GM10847 (cell line): ENCODE data around the gene RANBP17.

Experiments
- POLR2A ChIP-seq: IDR thresholded peaks from 2 replicates; pipeline ENCODE4 v1.6.1; 2011; ENCODE audit not compliant: insufficient read length; ENCODE audit errors: extremely low read depth

Gene RANBP17

DNA sequence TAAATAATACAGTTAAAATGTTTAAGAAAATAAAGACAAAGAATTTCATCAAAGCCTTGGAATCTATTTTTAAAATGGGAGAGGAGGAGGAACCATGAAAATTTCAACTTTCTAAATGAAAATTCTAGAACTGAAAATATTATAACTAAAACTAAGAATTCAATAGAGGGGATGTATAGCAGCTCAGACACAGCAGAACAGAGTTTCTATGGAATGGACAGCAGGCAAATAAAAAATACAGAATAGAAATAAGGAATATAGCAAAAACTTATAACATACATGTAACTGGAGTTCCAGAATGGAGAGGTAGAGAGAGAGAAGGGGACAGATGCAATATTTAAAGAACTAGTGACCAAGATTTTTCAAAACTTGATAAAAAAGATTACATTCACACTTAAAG lies 1.4 kb upstream of the RANBP17 start:
- TF ChIP-seq POLR2A = no peak

DNA sequence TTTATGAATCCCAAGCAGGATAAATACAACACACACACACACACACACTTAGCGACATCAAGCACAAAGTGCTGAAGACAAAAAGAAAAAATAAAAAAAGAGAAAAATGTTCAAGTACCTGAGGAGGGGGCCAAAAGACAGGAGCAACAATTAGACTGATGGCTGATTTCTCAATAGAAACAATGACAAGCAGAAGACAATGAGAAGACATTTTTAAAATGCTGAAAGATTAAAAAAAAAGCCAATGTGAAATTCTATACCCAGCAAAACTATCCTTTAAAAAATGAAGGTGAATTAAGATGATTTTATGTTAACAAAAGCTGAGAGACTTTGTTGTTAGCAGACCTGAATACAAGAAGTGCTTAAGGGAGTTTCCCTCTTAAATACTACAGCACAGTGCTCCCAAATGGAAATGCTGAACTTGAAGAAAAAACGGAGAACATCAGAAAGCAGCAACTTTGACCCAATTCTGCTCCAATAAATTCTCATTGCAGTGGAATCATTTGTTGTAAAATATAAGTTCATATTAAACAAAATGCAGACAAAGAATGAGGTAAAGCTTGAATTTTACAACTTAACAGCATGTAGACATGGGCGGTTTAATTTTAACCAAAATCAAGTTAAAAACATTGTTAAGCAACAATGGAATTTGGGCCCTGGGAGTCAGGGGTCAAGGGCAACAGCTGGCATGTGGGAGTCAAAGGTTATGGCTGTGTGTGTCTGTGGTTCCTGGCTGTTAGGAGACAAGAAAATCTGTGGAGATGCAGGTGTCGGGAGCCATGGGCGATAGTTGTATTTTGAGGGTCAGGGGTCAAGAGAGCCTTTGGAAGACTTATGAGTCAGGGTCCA lies 776 bp upstream of the RANBP17 start:
- no peak for TF ChIP-seq POLR2A

DNA sequence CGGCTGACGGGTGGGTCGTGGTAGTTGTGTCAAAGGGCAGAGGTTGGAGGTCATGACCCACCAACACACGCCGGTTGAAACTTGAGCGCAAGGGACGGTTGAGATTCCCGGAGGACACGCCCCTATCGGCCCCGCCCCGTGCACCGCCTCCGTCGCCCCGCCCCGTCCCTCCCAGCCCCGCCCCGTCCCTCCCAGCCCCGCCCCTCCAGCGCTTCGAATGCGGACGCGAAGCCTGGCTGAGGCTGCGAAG lies 226 bp upstream of the RANBP17 start:
- no peak for TF ChIP-seq POLR2A

DNA sequence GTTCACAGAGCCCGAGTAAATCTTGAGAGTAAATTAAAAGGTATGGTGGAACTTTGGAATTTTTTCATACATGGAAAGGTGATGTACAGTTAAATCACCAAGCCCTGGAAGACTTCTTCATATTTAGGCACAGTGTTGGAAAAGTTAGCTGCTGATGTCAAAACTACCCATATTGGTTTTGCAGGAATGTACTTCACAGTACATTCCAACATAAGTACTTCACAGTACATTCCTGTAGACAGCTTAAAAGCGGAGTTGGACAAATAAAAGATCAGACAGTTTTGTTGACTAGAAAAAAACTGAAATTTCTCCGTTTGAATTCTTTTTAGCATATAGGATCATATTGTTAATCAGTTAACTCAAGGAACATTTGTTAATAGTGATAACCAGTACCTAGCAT lies 1.8 kb downstream of the RANBP17 start:
- TF ChIP-seq POLR2A = no peak

DNA sequence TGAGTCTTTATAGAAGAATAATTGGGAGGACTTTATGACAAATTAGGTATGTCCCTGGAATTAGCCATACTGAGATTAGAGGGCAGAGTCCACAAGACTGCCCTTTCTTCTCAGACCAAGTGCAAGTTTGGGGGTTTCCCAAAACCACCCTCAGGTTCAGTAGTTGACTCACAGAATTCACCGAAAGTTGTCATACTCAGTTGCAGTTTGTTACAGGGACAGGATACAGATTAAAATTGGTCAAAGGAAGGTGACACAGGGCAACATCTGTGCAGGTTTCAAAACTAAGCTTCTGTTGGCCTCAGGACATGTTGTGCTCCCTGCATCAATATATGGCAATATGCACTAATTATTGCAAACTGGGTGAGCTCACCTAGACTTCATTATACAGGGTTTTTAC lies 3.8 kb downstream of the RANBP17 start:
- no peak for TF ChIP-seq POLR2A

DNA sequence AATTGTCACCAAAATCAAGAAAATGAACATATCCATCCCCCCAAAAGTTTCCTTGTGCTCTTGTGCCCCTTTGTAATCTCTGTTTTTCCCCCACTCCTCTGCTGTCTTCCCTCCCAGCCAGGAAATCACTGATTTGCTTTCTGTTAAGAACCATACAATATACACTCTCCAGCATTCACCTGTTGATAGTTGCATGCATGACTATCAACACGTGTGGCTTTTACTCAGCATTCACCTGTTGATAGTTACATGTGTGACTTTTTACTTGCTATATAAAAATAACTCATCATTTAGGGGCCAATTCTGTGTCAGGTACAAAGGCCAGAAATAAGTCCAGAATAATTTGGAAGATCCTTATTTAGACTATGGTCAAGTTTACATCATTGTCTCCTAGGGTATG lies 6.0 kb downstream of the RANBP17 start:
- TF ChIP-seq POLR2A = no peak

DNA sequence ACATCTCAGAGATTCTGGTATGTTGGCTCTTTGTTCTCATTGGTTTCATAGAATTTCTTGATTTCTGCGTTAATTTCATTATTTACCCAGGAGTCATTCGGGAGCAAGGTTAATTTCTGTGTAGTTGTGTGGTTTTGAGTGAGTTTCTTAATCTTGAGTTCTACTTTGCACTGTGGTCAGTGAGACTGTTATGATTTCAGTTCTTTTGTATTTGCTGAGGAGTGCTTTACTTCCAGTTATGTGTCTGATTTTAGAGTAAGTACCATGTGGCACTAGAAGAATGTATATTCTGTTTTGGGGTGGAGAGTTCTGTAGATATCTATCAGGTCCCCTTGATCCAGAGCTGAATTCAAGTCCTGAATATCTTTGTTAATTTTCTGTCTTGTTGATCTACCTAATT lies 12.2 kb downstream of the RANBP17 start:
- no peak for TF ChIP-seq POLR2A

DNA sequence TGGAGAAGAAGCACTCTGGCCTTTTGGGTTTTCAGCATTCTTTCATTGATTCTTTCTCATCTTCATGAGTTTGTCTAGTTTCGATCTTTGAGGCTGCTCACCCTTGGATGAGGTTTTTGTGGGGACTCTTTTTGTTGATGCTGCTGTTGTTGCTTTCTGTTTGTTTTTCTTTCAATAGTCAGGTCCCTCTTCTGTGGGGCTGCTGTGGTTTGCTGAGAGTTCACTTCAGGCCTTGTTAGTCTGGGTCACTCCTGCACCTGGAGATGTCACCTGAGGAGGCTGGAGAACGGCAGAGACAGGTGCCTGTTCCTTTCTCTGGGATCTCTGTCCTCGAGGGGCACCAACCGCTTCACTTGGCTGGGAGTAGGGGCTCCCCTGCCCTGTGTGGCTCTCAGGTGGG lies 14.0 kb downstream of the RANBP17 start:
- no peak for TF ChIP-seq POLR2A

DNA sequence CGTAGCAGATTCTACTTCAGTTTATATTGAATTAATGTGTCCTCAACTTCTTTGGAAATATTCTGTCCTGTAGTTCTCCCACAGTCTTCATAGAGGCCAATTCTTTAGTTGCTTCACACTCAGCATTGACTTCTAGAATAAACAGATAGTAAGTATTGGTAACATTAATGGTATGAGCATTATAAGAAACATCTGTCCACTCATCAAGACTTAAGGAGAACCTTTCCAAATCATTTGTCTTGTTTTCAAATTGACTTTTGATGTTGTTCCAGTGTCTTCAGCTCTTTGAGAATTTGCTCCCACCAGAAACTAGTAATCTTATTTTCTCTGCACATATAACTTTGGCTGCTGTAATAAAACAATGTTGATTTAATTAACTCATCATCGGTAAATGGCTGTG lies 18.3 kb downstream of the RANBP17 start:
- TF ChIP-seq POLR2A = no peak

DNA sequence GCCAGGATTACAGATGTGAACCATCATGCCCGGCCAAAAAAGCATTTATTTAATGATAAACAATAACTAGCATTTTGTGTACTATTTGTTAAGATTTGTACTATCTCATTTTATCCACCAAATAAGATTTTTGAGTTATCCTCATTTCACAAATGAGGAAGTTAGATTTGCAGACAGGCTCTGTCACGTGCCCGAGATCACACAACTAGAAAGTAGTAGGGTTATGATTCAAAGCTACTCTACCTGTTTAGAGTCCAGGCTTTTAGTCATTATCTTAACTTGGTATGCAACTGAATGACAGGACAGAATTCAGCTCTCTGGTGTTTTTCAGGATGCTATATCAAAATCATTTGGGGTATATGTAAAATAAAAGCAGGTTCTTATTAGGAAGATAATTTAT lies 20.5 kb downstream of the RANBP17 start:
- no peak for TF ChIP-seq POLR2A

DNA sequence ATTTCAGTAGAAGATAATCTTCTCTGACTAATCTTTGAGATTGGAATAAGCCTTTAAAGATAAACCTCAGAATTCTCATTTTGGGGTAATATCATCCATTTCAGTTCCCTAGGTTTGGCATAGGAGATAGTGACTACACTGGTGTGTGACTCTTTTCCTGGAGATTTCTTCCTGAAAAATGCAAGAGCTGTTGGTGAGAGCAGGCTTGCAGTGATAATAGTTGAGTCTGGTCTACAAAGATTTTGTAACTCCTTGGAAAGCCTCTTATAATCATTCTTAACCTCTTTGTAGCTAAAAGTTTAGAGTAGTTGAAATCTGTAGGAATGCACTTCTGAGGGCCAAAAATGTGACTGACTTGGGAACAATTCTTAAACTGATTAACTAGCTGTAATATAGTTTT lies 23.4 kb downstream of the RANBP17 start:
- TF ChIP-seq POLR2A = no peak

DNA sequence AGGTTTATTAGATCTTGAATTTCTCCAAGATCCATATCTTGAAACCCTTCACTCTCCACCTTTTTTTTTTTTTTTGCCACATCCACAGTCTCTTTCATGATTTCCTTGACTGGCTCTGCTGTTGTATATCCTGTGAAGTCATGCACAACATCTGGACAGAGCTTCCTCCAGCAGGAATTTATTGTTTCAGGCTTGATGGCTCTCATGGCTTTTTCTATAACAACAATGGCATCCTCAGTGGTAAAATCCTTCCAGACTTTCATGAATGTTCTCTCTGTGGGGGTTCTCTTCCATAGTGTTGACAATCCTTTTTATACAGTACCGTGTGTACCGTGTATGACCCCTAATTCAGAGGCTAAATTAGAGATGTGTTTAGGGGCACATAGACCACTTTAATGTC lies 24.0 kb downstream of the RANBP17 start:
- no peak for TF ChIP-seq POLR2A

DNA sequence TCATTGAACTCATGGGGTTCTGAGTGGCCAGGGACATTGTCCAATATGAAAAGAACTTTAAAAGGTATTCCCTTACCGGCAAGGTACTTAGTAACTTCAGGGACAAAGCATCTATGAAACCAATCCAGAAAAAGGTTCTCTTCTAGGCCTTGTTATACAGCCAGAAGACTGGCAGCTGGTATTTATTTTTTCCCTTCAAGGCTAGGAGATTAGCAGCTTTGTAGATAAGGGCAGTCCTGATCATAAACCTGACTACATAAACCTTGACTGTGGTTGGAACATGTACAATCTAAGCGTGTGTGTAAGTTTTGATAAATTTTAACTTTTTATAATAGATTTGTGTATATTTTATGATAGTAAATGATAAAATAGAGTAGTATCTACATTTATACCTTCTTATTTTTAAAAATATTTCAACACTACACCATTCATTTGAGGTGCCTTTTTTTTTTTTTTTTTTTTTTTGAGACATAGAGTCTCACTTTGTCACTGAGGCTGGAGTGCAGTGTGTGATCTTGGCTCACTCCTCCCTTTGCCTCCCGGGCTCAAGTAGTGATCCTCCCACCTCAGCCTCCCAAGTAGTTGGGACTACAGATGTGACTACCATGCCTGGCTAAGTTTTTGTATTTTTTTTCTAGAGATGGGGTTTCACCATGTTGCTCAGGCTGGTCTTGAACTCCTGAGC lies 24.5 kb downstream of the RANBP17 start:
- TF ChIP-seq POLR2A = no peak

DNA sequence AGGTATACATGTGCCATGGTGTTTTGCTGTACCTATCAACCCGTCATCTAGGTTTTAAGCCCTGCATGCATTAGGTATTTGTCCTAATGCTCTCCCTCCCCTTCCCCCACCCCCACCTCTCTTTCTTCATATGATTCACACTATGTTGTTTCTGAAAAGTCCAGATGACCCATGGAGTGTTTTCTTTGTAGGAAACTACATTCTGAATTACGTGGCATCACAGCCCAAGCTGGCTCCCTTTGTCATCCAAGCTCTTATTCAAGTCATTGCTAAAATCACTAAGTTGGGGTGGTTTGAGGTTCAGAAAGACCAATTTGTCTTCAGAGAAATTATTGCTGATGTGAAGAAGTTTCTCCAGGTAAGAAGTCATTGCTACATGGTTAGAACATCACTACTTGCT lies 30.4 kb downstream of the RANBP17 start:
- no peak for TF ChIP-seq POLR2A

DNA sequence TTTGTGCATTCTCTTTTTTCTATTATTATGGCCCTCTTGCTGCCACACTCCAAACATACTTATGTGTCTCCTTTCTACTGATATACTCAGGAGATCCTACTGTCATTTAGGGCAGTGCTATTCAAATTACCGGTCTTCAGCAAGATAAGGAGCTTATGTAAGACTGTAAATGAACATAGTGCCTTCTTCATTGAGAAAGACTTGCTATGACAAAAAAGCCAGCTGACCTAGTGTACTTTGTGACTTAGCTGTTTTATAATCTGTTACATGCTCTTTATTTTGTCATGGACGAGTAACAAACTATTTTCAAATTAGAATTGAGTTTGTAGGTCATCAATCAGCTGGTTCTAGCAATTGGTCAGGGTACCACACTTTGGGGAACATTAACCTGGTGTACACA lies 32.8 kb downstream of the RANBP17 start:
- TF ChIP-seq POLR2A = no peak

DNA sequence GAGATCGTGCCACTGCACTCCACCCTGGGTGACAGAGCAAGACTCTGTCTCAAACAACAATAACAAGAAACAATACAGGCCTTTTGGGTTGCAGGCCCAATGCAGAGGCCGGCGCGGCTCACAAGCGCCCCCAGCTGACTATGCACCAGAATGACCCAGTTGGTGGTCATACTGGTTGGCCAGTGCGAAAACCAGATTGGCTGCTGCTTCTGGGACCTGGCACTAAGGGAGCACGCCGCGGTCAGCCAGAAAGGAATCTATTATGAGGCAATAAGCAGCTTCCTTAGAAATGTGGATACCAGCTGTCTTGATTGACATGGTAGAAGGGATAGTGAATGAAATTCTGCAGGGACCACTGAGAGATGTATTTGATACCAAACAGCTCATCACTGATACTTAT lies 35.0 kb downstream of the RANBP17 start:
- no peak for TF ChIP-seq POLR2A

DNA sequence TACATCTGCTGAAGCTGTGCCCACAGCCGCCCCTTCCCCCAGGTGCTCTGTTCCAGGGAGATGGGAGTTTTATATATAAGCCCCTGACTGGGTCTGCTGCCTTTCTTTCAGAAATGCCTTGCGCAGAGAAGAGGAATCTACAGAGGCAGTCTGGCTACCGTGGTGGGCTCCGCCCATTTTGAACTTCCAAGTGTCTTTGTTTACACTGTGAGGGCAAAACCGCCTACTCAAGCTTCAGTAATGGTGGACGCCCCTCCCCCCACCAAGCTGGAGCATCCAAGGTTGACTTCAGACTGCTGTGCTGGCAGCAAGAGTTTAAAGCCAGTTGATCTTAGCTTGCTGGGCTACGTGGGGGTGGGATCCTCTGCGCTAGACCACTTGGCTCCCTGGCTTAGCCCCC lies 41.3 kb downstream of the RANBP17 start:
- no peak for TF ChIP-seq POLR2A

DNA sequence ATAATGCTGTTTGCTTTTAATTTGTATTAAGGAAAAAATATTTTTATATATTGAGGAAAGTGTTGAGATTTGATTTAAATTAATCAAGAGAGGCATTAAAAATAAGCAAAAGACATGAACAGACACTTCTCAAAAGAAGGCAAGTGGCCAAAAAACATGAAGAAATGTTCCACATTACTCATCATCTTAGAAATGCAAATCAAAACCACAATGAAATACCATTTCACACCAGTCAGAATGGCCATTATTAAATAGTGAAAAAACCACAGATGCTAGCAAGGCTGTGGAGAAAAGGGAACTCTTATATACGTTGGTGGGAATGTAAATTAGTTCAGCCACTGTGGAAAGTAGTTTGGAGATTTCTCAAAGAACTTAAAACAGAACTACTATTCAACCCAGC lies 45.9 kb downstream of the RANBP17 start:
- no peak for TF ChIP-seq POLR2A

DNA sequence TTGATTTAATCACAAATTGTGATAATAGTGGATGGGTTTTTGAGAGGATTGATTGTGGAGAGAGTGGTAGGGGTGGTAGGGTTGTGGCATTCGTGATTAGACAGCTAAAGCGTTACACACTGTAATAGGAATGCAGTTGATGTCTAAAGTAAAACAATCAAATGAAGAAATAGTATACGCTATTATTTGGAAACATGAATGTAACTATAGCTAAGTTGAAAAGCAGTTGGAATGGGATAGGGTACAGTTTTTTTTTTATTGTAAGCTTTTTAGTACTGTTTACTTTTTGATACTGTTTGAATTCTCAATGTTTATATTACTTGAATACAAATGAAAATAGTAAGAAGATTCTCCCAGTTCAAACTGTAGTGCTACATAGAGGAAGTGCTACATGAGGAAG lies 51.8 kb downstream of the RANBP17 start:
- no peak for TF ChIP-seq POLR2A
